ENCODE results near the gene RFC5. TPM values are rescaled to one million over a fixed set of nuclear protein-coding genes. Genes with fewer than 3 reads are reported as not detected.

RFC5 gene
- total RNA-seq, 2 experiments from 2014 or later: 39.7 to 41.0 TPM

GRCh38 chr12:118058881-118059280, 42.4 kb downstream of the RFC5 start:
- Mint-ChIP-seq H3K4me1 (peaks cover 42% of the 10 kb centered on the region), H3K36me3 (ENCODE audit: low read depth) (peaks cover 7% of the 10 kb centered on the region), H3K9me3 (no peaks in the 10 kb centered on the region), H3K4me3 (no peak overlapping the region), H3K27me3 (no peaks in the 10 kb centered on the region), H3K27ac (peak overlapping the region; percentile 84)
- DNase-seq: no peak
- CTCF ChIA-PET: no interaction called here
- POLR2A ChIA-PET: interaction anchor here (0.6 to 6.0 kb wide), 5 partner anchors 15 to 317 kb away, joined by 3 to 40 read pairs (median 11); partner anchors contain the start of genes RFC5 and SUDS3

GRCh38 chr12:118059341-118060191, 43.1 kb downstream of the RFC5 start:
- ChIA-PET POLR2A (interaction anchor here (0.8 to 6.0 kb wide), 7 partner anchors 11 to 317 kb away, joined by 3 to 40 read pairs (median 11); partner anchors contain the start of genes RFC5 and SUDS3), CTCF (interaction anchor here (0.8 to 1.2 kb wide), 3 partner anchors 186 to 318 kb away, joined by 3 to 6 read pairs (median 3); partner anchors contain the start of gene SUDS3)
- Mint-ChIP-seq H3K4me3 (peak overlapping the region; percentile 81), H3K27ac (peak overlapping the region; percentile 84), H3K9me3 (no peaks in the 10 kb centered on the region), H3K4me1 (peaks cover 49% of the 10 kb centered on the region), H3K36me3 (ENCODE audit: low read depth) (peaks cover 7% of the 10 kb centered on the region), H3K27me3 (no peaks in the 10 kb centered on the region)
- no peak for DNase-seq

GRCh38 chr12:118060301-118061010, 44.0 kb downstream of the RFC5 start:
- ChIA-PET POLR2A (interaction anchor here (0.8 to 6.3 kb wide), 15 partner anchors 7 to 316 kb away, joined by 3 to 40 read pairs (median 7); partner anchors contain the start of genes PEBP1, RFC5, SUDS3 and TAOK3), CTCF (interaction anchor here (0.8 to 1.2 kb wide), 3 partner anchors 187 to 317 kb away, joined by 3 to 6 read pairs (median 3); partner anchors contain the start of gene SUDS3)
- peak overlapping the region; percentile 81 for H3K4me3 Mint-ChIP-seq
- H3K27me3 Mint-ChIP-seq: no peaks in the 10 kb centered on the region
- H3K4me1 Mint-ChIP-seq: peaks cover 55% of the 10 kb centered on the region
- peaks cover 7% of the 10 kb centered on the region for H3K36me3 Mint-ChIP-seq (ENCODE audit: low read depth)
- peak; percentile 47 for DNase-seq
- H3K9me3 Mint-ChIP-seq: no peaks in the 10 kb centered on the region
- H3K27ac Mint-ChIP-seq: peak overlapping the region; percentile 84

GRCh38 chr12:118061011-118061872, 44.7 kb downstream of the RFC5 start, which contains the start of gene WSB2:
Gene WSB2, minus strand, starts transcription at chr12:118061179. Its CDS starts 131 bp downstream, at chr12:118061048.
- POLR2A ChIA-PET: interaction anchor here (0.8 to 6.3 kb wide), 15 partner anchors 8 to 315 kb away, joined by 3 to 40 read pairs (median 7); partner anchors contain the start of genes PEBP1, RFC5, SUDS3 and TAOK3
- peak within 1 kb of the TSS; percentile 90 for H3K27ac Mint-ChIP-seq
- CTCF ChIA-PET: interaction anchor here (0.7 to 1.2 kb wide), 3 partner anchors 315 to 1315 kb away, joined by 3 read pairs; partner anchors contain the start of gene SUDS3

GRCh38 chr12:118061873-118062843, 45.7 kb downstream of the RFC5 start:
- ChIA-PET CTCF (interaction anchor here (0.7 to 1.0 kb wide), 2 partner anchors 314 to 1314 kb away, joined by 3 read pairs; partner anchors contain the start of gene SUDS3), POLR2A (interaction anchor here (0.9 to 6.3 kb wide), 13 partner anchors 9 to 314 kb away, joined by 3 to 40 read pairs (median 8); partner anchors contain the start of genes PEBP1, RFC5, SUDS3 and TAOK3)
- Mint-ChIP-seq H3K9me3 (no peaks in the 10 kb centered on the region), H3K4me3 (peak overlapping the region; percentile 91), H3K27me3 (peaks cover 5% of the 10 kb centered on the region), H3K27ac (peak overlapping the region; percentile 90), H3K36me3 (ENCODE audit: low read depth) (peaks cover 7% of the 10 kb centered on the region), H3K4me1 (peaks cover 58% of the 10 kb centered on the region)
- peak; percentile 28 for DNase-seq

More at GRCh38 chr12:118061011-118061872, 44.7 kb downstream of the RFC5 start, which contains the start of gene WSB2:
- Mint-ChIP-seq H3K36me3 (ENCODE audit: low read depth) (peaks cover 7% of the 10 kb centered on the region), H3K4me3 (peak within 1 kb of the TSS; percentile 91), H3K4me1 (peaks cover 53% of the 10 kb centered on the region), H3K27me3 (no peaks in the 10 kb centered on the region), H3K9me3 (no peaks in the 10 kb centered on the region)
- peak; percentile 64 for DNase-seq

GRCh38 chr12:118063576-118064391, 47.3 kb downstream of the RFC5 start:
- Mint-ChIP-seq H3K27me3 (peaks cover 6% of the 10 kb centered on the region), H3K9me3 (no peaks in the 10 kb centered on the region), H3K4me3 (peak overlapping the region; percentile 91), H3K36me3 (ENCODE audit: low read depth) (peaks cover 7% of the 10 kb centered on the region), H3K27ac (peak overlapping the region; percentile 41), H3K4me1 (peaks cover 69% of the 10 kb centered on the region)
- no peak for DNase-seq
- POLR2A ChIA-PET: interaction anchor here (0.6 to 6.3 kb wide), 5 partner anchors 12 to 73 kb away, joined by 3 to 40 read pairs (median 3); partner anchors contain the start of genes PEBP1 and RFC5
- CTCF ChIA-PET: interaction anchor here (0.6 to 3.2 kb wide), 10 partner anchors 9 to 345 kb away, joined by 3 to 15 read pairs (median 6); partner anchors contain the start of genes PEBP1 and SUDS3

GRCh38 chr12:118064608-118065007, 48.1 kb downstream of the RFC5 start:
- POLR2A ChIA-PET: interaction anchor here (0.7 to 6.3 kb wide), 4 partner anchors 13 to 72 kb away, joined by 3 to 40 read pairs (median 17); partner anchors contain the start of genes PEBP1 and RFC5
- peak overlapping the region; percentile 29 for H3K27ac Mint-ChIP-seq
- H3K27me3 Mint-ChIP-seq: peaks cover 6% of the 10 kb centered on the region

GRCh38 chr12:118065380-118065779, 48.9 kb downstream of the RFC5 start:
- Mint-ChIP-seq H3K36me3 (ENCODE audit: low read depth) (peaks cover under 1% of the 10 kb centered on the region), H3K4me3 (no peak overlapping the region), H3K27ac (no peak overlapping the region), H3K9me3 (no peaks in the 10 kb centered on the region), H3K27me3 (peaks cover 6% of the 10 kb centered on the region), H3K4me1 (peaks cover 54% of the 10 kb centered on the region)
- ChIA-PET POLR2A (interaction anchor here (1.1 to 6.3 kb wide), 4 partner anchors 9 to 71 kb away, joined by 3 to 31 read pairs (median 4); partner anchors contain the start of gene PEBP1), CTCF (interaction anchor here (0.7 to 3.2 kb wide), 14 partner anchors 9 to 312 kb away, joined by 3 to 14 read pairs (median 4); partner anchors contain the start of genes PEBP1 and VSIG10)
- no peak for DNase-seq

More at GRCh38 chr12:118064608-118065007, 48.1 kb downstream of the RFC5 start:
- CTCF ChIA-PET: interaction anchor here (0.9 to 3.2 kb wide), 12 partner anchors 10 to 312 kb away, joined by 3 to 15 read pairs (median 5); partner anchors contain the start of genes PEBP1, SUDS3 and VSIG10
- Mint-ChIP-seq H3K4me1 (peaks cover 61% of the 10 kb centered on the region), H3K36me3 (ENCODE audit: low read depth) (peaks cover 4% of the 10 kb centered on the region), H3K4me3 (peak overlapping the region; percentile 33), H3K9me3 (no peaks in the 10 kb centered on the region)
- DNase-seq: no peak

- Mint-ChIP-seq H3K4me3 (no peak overlapping the region), H3K27ac (no peak overlapping the region), H3K36me3 (ENCODE audit: low read depth) (no peaks in the 10 kb centered on the region), H3K27me3 (peaks cover 6% of the 10 kb centered on the region), H3K4me1 (peaks cover 42% of the 10 kb centered on the region), H3K9me3 (no peaks in the 10 kb centered on the region)
- no peak for DNase-seq
- CTCF ChIA-PET: interaction anchor here (0.7 to 1.4 kb wide), 3 partner anchors 14 to 600 kb away, joined by 3 to 4 read pairs (median 3); no protein-coding TSS in a partner anchor
- POLR2A ChIA-PET: no interaction called here
Measured at GRCh38 chr12:118068445-118068844, 51.9 kb downstream of the RFC5 start.

GRCh38 chr12:118070650-118071049, 54.1 kb downstream of the RFC5 start:
- DNase-seq: no peak
- Mint-ChIP-seq H3K4me1 (peaks cover 20% of the 10 kb centered on the region), H3K27ac (no peak overlapping the region), H3K4me3 (no peak overlapping the region), H3K9me3 (no peaks in the 10 kb centered on the region), H3K27me3 (peaks cover 6% of the 10 kb centered on the region), H3K36me3 (ENCODE audit: low read depth) (no peaks in the 10 kb centered on the region)
- CTCF ChIA-PET: interaction anchor here (0.7 kb wide), 1 partner anchor 16 kb away, joined by 4 read pairs; no protein-coding TSS in a partner anchor
- POLR2A ChIA-PET: no interaction called here
